Gastroesophageal sphincter (tissue), 4 donors: ENCODE results near the gene IL17RD. TPM values are rescaled to one million over a fixed set of nuclear protein-coding genes. Genes with fewer than 3 reads are reported as not detected.
A peak's percentile ranks its signal among the peaks of the same experiment; 100 is the strongest.

ENCODE experiments used
- ATAC-seq: fragments of 150-250 bp; one replicate; pipeline ENCODE4 v1.9.1; 2016; ENCODE audit warnings: mild to moderate bottlenecking, moderate library complexity
- H3K27ac ChIP-seq, 4 donors: fragments of 200-600 bp; sonication (generic) in 3 of 4; 1 replicate in 3 of 4; 2 replicates in 1 of 4; pipeline ENCODE4 v1.5.1; 2016 to 2019
- H3K27me3 ChIP-seq: fragments of 200-600 bp; sonication (generic); one replicate; pipeline ENCODE4 v1.5.1; 2019
- H3K36me3 ChIP-seq, 2 donors: fragments of 200-600 bp; sonication (generic); one replicate each; pipeline ENCODE4 v1.5.1; 2019; ENCODE audit warnings: control low read depth in 1 of 2
- H3K4me1 ChIP-seq, 3 donors: fragments of 200-600 bp; sonication (generic); 1 replicate in 2 of 3; 2 replicates in 1 of 3; pipeline ENCODE4 v1.5.1; 2016 to 2019; ENCODE audit warnings: control low read depth in 2 of 3
- H3K4me3 ChIP-seq, 2 donors: fragments of 200-600 bp; sonication (generic); one replicate each; pipeline ENCODE4 v1.5.1; 2019; ENCODE audit warnings: mild to moderate bottlenecking in 1 of 2, moderate library complexity in 1 of 2
- H3K9me3 ChIP-seq, 3 donors: fragments of 200-600 bp; sonication (generic); one replicate each; pipeline ENCODE4 v1.5.1; 2017 to 2019; ENCODE audit warnings: control low read depth in 2 of 3
- CTCF ChIP-seq, 4 experiments: fragments of 200-600 bp in 2 of 4; fragments of 450-650 bp in 2 of 4; sonication (generic) in 1 of 4; IDR thresholded peaks; one replicate each; pipeline ENCODE4 v1.5.1; 2017 to 2019; ENCODE audit warnings: antibody characterized with exemption in 4 of 4, mild to moderate bottlenecking in 2 of 4, moderate library complexity in 2 of 4
- EP300 ChIP-seq: sonication (generic); formaldehyde crosslinking; IDR thresholded peaks from one replicate; pipeline ENCODE4 v1.6.1; 2017; ENCODE audit warnings: antibody characterized with exemption, mild to moderate bottlenecking
- POLR2A ChIP-seq, 2 donors: fragments of 450-650 bp; IDR thresholded peaks; one replicate each; pipeline ENCODE4 v1.6.1; 2017; ENCODE audit warnings: antibody characterized with exemption in 2 of 2, mild to moderate bottlenecking in 2 of 2, moderate library complexity in 1 of 2
- POLR2AphosphoS5 ChIP-seq: sonication (generic); formaldehyde crosslinking; IDR thresholded peaks from one replicate; pipeline ENCODE4 v1.6.1; 2017; ENCODE audit warnings: antibody characterized with exemption
- WGBS, 2 donors: methylation state at CpG; one replicate each; pipeline ENCODE4 v1.1.5; 2018; ENCODE audit warnings: low coverage in 1 of 2; 5-methylcytosine and 5-hydroxymethylcytosine counted together
- total RNA-seq, 4 donors: library from RNA; depleted of rRNA; stranded (reverse); fragments of >200 nt; gene quantifications; one replicate each; pipeline ENCODE4 v1.1.0, GENCODE V29; 2016

Gene IL17RD
- 10 to 100 TPM in 2 of 4 donors, 1 to 10 TPM in 2; 4.5 to 15.9 (median 8.7) TPM for total RNA-seq

GRCh38 chr3:57164657-57165573 is at the start of gene IL17RD:
Gene IL17RD, minus strand, starts transcription at chr3:57165353. Its CDS starts 67 bp downstream, at chr3:57165286.
- Histone ChIP-seq H3K4me3 (peak within 1 kb of the TSS; percentile 52 to 85), H3K27ac (peak within 1 kb of the TSS in 3 of 4 donors; percentile 58 to 82 (median 71)), H3K36me3 (no peaks in the 10 kb centered on the region), H3K4me1 (peaks cover 0 to 63% (median 19%) of the 10 kb centered on the region in 3 donors), H3K9me3 (no peaks in the 10 kb centered on the region), H3K27me3 (peaks cover 13% of the 10 kb centered on the region)
- TF ChIP-seq CTCF (IDR thresholded peaks at IDR 0.05), result no peak
- TF ChIP-seq POLR2AphosphoS5, result peak; percentile 12
- TF ChIP-seq POLR2A (IDR thresholded peaks at IDR 0.05), result peak in 1 of 2 donors; percentile 28
- TF ChIP-seq EP300, result no peak
- WGBS, 2 donors, result 0% methylated on average over 1 of the region's 98 CpGs; no CpG with 5 or more reads in 1 of the 2 donors
- ATAC-seq, result peak; percentile 84

GRCh38 chr3:57206423-57206822 is 41.3 kb upstream of the IL17RD start:
- Histone ChIP-seq H3K4me1 (no peaks in the 10 kb centered on the region), H3K9me3 (no peaks in the 10 kb centered on the region), H3K27me3 (no peaks in the 10 kb centered on the region), H3K27ac (no peak overlapping the region), H3K4me3 (no peak overlapping the region), H3K36me3 (no peaks in the 10 kb centered on the region)
- WGBS, 2 donors, result 89 to 94% methylated on average over 2 of the region's 2 CpGs
- ATAC-seq, result no peak
- no peak for TF ChIP-seq CTCF (IDR thresholded peaks at IDR 0.05)
- TF ChIP-seq EP300, result no peak
- TF ChIP-seq POLR2AphosphoS5, result no peak
- TF ChIP-seq POLR2A (IDR thresholded peaks at IDR 0.05), result no peak

- H3K27me3 ChIP-seq, result peaks cover 7% of the 10 kb centered on the region
- no peaks in the 10 kb centered on the region for H3K9me3 ChIP-seq
- no peak within 1 kb of the TSS for H3K27ac ChIP-seq
- no peak within 1 kb of the TSS for H3K4me3 ChIP-seq
- no peak for ATAC-seq
- H3K36me3 ChIP-seq, result no peaks in the 10 kb centered on the region
- WGBS, 2 donors, result 43 to 50% methylated on average over 2 to 3 of the region's 4 CpGs
- H3K4me1 ChIP-seq, result no peaks in the 10 kb centered on the region
- TF ChIP-seq POLR2A (IDR thresholded peaks at IDR 0.05), result no peak
- TF ChIP-seq EP300, result no peak
- TF ChIP-seq POLR2AphosphoS5, result no peak
- no peak for TF ChIP-seq CTCF (IDR thresholded peaks at IDR 0.05)
These were observed 34.7 kb upstream of the IL17RD start, which contains the start of gene HESX1 for GRCh38 chr3:57199895-57200297. Gene HESX1, minus strand, starts transcription at chr3:57199978. Its CDS starts 60 bp downstream, at chr3:57199918.

GRCh38 chr3:57194641-57195040 is 29.5 kb upstream of the IL17RD start:
- no peak overlapping the region for H3K4me3 ChIP-seq

More at GRCh38 chr3:57194641-57195040, 29.5 kb upstream of the IL17RD start:
- WGBS, 2 donors, result 82 to 88% methylated on average over 3 to 4 of the region's 4 CpGs
- Histone ChIP-seq H3K27ac (no peak overlapping the region), H3K27me3 (peaks cover 9% of the 10 kb centered on the region), H3K36me3 (no peaks in the 10 kb centered on the region), H3K4me1 (no peaks in the 10 kb centered on the region), H3K9me3 (no peaks in the 10 kb centered on the region)
- no peak for TF ChIP-seq CTCF (IDR thresholded peaks at IDR 0.05)
- no peak for TF ChIP-seq POLR2A (IDR thresholded peaks at IDR 0.05)
- no peak for TF ChIP-seq EP300
- no peak for TF ChIP-seq POLR2AphosphoS5
- no peak for ATAC-seq
